Tongue (tissue), 2 donors: Measurements from ENCODE around the gene ATP2B2. TPM values are rescaled to one million over a fixed set of nuclear protein-coding genes. Genes with fewer than 3 reads are reported as not detected.

Experiments used
- DNase-seq: peaks from one replicate; pipeline ENCODE4 v3.0.0-alpha.2; 2015
- total RNA-seq: library from RNA; depleted of rRNA; stranded (reverse); fragments of >200 nt; gene quantifications from one replicate; pipeline ENCODE4 v1.2.3, GENCODE V29; 2014

Gene ATP2B2
- total RNA-seq, 1 donor from 2014 or later, result 5.7 TPM

DNA sequence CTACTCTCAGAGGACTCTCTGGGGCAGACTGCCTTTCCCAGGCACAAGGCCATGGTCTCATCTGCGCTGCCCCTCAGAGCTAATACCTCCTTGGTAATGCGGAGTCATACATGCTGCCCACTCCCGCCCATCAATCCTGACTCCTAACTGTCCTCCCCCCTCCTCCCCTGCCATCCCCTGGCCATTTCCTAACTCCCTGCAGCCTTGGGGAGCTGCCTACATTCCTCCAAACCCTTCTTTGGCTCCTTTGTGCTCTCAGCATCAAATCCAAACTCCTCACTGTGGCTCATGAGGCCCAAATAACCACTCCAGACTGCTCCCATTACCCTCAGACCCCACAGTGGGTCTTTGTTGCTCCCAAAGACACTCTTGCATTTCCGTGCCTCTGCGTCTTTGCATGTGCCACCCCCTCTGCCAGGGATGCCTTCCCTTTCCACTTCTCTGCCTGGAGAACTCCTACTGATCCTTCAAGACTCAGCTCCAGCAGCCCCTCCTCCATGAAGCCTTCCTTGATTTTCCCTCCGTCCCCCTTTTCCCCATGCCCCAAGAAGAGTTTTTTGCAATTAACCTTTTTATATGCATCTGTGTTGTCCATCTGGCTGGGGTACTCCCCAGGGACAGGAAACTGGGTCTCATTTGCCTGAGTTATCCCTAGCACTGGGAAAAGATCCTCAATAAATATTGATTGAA is 5.5 kb upstream of the ATP2B2 start:
- DNase-seq, result no peak

DNA sequence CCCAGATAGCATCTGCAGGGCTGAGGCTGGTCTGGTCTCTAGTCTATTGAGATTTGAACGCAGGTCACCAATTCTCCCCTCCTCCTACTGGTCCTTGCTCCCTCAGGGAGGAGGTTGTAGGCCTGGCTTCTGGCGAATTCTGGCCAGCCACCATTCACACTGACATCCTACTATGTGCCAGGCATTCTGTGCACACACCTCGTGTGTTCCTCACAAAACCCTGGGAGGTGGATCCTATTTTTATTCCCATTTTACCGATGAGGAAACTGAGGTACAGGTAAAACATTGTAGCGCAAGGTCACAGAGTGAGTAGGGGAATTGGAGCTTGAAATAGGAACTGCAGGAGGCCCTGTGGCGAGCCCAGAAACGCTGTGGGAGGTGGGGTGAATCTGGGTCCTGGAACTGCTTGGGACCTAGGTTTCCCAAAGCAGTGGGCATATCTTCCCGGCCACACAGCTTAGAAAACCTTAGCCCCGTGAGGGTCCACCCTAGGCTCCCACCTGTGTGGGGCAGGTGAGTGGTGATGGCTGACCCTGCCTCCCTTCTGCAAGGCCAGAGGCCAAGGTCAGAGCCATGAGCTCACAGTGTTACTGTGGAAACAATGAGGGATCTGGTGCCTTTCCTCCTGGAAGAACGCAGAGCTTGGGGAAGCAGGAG is 4.8 kb upstream of the ATP2B2 start:
- DNase-seq, result no peak

- DNase-seq, result no peak
Measured at GRCh38 chr3:10509325-10509724, 3.9 kb upstream of the ATP2B2 start.

DNA sequence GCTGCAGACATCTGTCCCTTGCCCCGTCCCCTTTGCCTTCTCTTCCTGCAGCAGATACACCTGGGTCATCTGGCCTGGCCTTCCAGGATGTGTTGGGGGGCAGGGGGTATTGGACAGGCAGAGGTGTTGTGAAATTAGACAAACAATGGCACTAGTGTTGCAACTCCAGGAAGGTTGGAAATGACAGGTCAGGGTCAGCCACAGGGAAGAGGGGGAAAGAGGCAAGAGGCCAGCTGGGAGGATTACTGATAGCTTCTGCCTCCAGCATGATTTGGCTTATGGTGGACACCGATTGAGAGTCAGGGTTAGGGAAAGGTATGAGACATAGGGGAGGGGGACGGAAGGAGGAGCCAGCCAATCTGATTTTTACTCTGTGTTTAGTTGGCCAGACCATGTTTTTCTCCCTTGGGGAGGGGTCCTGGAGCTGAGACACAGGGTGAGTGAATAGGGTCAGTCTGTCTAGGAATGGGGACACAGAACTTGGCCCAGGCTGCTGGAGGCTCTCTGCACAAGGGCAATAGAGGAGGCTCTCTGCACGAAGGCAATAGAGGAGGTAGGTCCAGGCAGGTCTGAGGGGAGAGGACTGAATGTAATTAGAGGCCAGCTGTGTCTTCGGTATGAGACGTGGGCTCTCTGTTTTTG is 3.4 kb upstream of the ATP2B2 start:
- no peak for DNase-seq

DNA sequence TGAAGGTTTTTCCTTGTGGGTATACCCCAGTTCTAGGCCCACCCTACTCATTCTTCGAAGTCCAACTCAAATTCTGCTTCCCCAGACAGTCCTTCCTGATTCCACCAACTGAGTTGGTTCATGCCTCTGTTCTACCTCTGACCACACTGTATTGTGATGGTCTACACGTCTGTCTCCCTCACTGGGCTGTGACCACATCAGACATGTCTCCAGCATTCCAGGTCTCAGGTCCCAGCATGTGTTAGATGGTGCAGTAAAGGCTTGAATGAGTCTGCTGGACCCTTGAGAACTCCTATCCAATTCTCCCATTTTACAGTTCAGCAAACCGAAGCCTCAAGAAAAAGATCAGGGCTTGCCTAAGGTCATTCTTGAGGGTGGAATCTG is 2.8 kb upstream of the ATP2B2 start:
- DNase-seq, result no peak

- no peak for DNase-seq
Measured at GRCh38 chr3:10507331-10507730, 1.9 kb upstream of the ATP2B2 start.

- no peak for DNase-seq
Measured at GRCh38 chr3:10506696-10507095, 1.3 kb upstream of the ATP2B2 start.

DNA sequence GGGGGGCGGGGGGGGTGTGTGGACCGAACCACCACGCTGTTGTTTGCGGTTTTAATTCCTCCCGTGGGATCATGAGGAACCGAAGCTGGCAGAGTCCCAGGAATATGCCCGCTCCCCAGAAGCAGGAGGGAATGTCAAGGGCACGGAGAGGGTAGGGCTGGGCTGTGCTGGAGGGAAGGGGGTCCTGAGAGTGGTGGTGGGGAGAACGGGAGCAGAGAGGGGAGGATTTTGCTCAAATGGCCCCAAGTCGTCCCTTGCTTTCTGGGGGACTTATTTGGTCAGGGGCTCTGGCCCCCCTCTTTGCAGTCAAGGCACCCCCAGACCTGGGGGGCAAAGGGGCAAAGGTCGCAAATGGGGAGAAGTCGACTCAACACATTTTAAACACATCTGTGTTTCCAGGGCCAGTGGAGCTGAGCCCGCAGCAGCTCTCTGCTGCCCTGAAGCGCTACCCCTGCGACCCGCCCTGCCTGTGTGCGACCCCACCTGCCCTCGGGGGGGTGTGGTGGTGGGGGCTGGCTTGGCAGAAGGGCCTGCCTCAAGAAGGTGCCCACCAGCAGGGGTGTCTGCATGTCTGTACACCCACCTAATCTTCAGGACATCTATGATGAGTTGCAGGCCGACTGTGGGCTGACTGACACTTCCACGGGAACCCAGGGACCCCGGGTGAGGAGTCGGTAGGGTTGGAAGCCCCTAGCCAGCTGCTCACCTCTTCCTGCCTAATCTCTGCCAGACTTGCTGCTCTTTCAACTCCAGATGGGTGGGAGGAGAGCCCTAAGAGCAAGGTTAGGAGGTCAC is 602 bp upstream of the ATP2B2 start:
- DNase-seq, result peak; percentile 14

GRCh38 chr3:10504171-10505049 is 976 bp downstream of the ATP2B2 start:
- no peak for DNase-seq

GRCh38 chr3:10503217-10503796 is 2.1 kb downstream of the ATP2B2 start:
- DNase-seq, result no peak

DNA sequence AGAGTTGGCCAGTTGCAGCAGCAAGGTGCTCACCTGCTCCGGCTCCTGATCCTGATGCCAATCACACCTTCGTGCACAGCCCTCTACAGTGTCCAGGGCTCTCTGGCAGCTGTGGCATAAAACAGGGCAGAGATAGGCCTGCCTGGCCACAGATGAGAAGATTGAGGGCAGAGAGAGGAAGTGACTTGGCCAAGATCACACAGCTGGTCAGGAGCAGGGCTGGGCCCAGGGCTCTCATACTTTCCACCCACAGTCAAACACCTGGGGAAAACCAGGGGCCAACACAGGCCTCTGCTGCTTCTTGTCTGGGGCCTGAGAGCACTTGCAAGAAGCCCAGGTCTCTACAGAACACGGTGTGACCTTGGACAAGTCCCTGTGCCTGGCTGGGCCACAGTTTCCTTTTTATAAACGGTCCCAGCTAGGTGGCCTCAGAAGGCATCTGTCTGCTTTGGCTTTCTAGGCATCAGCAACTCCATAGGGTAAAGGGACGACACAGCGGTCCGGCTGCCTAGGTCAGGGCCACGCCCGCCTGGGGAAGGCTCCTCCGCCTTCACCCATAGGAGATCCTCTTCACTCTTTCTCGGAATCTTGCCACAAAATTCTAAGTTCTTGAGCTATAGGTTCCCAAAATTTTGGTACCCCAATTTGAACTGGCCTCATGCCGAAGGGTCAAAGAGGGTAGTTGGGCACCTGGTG is 3.1 kb downstream of the ATP2B2 start:
- DNase-seq, result no peak

DNA sequence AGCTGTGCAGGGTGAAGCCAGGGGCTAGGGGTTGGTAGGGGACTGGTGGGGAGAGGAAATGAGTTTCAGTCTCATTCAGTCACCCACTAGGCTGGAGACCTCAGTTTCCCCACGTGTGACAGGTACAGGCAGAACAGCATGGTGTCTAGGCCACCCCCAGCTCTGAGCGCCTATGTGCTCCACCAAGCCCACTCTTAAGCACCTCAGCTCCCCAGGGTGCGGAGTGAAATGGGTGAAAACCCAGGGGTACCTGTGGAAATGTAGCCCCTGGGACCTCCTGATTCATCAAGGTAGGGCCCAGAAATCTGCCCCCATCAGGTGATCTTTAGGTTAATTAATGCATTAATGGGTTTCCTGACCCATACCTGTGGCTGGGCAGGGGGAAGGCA is 3.7 kb downstream of the ATP2B2 start:
- no peak for DNase-seq

DNA sequence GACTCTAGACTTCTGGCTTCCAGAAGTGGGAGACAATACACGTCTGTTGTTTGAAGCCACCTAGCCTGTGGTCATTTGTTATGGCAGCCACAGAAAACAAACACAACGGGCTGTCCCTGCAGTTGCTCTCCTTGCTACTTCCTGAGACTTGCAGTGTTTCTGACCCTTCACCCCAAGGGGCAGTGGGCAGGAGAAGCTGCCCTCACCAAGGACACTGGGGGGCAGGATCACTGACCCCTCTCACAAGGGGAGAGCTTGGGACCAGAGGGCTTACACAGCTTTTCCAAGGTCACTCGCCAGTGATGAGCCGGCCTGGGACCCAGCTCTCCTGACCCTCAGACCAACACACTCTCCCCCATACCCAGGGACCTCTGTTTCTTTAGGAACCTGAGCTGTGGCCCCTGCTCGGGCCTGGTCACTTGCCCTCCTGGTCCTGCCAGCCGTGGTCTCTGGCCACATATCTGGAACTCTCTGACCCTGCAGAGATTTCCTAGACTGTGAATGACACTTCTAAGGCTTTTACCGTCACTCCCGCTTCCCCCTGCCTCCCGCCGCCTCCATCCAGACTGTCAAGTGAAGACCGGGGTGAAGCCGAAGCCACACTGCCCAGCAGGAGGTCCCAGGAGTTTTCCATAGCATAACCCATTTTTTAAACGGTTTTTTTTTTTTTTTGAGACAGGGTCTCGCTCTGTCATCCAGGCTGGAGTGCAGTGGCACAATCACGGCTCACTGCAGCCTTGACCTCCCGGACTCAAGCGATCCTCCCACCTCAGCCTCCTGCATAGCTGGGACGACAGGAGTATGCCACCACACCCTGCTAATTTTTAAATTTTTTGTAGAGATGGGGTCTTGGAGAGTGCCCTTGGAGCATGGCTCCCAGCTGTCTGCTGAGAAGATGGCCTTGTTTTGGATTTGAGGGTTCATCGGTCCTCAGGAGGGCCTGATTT is 4.4 kb downstream of the ATP2B2 start:
- DNase-seq, result no peak

- no peak for DNase-seq
Measured at GRCh38 chr3:10498271-10498670, 7.1 kb downstream of the ATP2B2 start.

GRCh38 chr3:10497439-10497838 is 7.9 kb downstream of the ATP2B2 start:
- DNase-seq, result no peak

GRCh38 chr3:10496121-10496863 is 9.1 kb downstream of the ATP2B2 start:
- no peak for DNase-seq

GRCh38 chr3:10495614-10496013 is 9.8 kb downstream of the ATP2B2 start:
- DNase-seq, result no peak

- no peak for DNase-seq
Measured at GRCh38 chr3:10495003-10495402, 10.4 kb downstream of the ATP2B2 start.

GRCh38 chr3:10494180-10494579 is 11.2 kb downstream of the ATP2B2 start:
- no peak for DNase-seq
